ENCODE measurements around the gene SPINK14. TPM values are rescaled to one million over a fixed set of nuclear protein-coding genes. Genes with fewer than 3 reads are reported as not detected.

The SPINK14 gene
- total RNA-seq, 1 donor from 2014 or later = not detected

DNA sequence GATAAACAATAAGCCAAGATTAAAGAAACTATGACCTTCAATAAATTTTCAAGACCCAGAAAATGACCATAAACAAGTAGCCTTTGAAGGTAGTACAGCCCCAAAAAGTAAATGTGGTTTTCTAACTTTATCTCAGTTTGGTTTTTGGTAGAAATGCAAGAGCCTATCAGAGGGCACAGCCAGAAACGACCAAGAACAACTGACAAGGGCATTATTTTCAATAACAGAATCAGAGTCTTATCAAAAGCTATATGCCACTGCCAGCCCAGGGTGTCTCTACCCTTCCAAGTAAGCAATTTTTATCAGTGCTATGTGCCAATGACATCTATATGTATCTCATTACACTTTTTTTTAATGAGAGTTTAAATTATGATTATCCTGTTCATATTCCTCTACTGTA is 22.7 kb downstream of the SPINK14 start:
- Mint-ChIP-seq H3K36me3 (ENCODE audit: insufficient read depth) (no peaks in the 10 kb centered on the region), H3K9me3 (ENCODE audit: low read depth) (no peaks in the 10 kb centered on the region), H3K27me3 (no peaks in the 10 kb centered on the region), H3K4me3 (ENCODE audit: low read depth) (no peak overlapping the region), H3K27ac (no peak overlapping the region), H3K4me1 (ENCODE audit: low read depth) (no peaks in the 10 kb centered on the region)
- DNase-seq (ENCODE audit: low spot score, unreplicated experiment) = no peak
- TF ChIP-seq, protein P1, sequence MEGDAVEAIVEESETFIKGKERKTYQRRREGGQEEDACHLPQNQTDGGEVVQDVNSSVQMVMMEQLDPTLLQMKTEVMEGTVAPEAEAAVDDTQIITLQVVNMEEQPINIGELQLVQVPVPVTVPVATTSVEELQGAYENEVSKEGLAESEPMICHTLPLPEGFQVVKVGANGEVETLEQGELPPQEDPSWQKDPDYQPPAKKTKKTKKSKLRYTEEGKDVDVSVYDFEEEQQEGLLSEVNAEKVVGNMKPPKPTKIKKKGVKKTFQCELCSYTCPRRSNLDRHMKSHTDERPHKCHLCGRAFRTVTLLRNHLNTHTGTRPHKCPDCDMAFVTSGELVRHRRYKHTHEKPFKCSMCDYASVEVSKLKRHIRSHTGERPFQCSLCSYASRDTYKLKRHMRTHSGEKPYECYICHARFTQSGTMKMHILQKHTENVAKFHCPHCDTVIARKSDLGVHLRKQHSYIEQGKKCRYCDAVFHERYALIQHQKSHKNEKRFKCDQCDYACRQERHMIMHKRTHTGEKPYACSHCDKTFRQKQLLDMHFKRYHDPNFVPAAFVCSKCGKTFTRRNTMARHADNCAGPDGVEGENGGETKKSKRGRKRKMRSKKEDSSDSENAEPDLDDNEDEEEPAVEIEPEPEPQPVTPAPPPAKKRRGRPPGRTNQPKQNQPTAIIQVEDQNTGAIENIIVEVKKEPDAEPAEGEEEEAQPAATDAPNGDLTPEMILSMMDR (IDR thresholded peaks at IDR 0.05; ENCODE audit: unreplicated experiment) = no peak

DNA sequence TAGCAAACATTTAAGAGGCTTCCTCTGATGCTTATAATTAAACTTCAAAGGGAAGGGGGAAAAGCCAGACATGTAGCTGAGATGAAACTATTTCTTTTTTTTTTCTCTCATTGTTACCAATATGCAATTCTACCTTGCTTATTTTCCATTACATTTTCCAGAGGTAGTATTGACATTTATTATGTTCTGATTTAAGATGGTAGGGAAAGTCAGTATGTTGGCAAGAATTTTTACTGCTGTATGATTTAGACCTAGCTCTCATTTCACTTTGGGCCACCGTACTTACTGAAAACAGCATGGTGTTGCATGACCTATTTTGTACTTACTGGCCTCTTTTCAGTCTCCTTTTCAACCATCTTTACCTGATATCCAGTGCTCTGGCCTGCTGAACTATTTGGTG is 24.9 kb downstream of the SPINK14 start:
- no peaks in the 10 kb centered on the region for H3K27me3 Mint-ChIP-seq
- TF ChIP-seq, protein P1 (IDR thresholded peaks at IDR 0.05; ENCODE audit: unreplicated experiment) = no peak
- no peaks in the 10 kb centered on the region for H3K36me3 Mint-ChIP-seq (ENCODE audit: insufficient read depth)
- no peak overlapping the region for H3K4me3 Mint-ChIP-seq (ENCODE audit: low read depth)
- H3K9me3 Mint-ChIP-seq (ENCODE audit: low read depth) = no peaks in the 10 kb centered on the region
- DNase-seq (ENCODE audit: low spot score, unreplicated experiment) = no peak
- H3K27ac Mint-ChIP-seq = no peak overlapping the region
- no peaks in the 10 kb centered on the region for H3K4me1 Mint-ChIP-seq (ENCODE audit: low read depth)

DNA sequence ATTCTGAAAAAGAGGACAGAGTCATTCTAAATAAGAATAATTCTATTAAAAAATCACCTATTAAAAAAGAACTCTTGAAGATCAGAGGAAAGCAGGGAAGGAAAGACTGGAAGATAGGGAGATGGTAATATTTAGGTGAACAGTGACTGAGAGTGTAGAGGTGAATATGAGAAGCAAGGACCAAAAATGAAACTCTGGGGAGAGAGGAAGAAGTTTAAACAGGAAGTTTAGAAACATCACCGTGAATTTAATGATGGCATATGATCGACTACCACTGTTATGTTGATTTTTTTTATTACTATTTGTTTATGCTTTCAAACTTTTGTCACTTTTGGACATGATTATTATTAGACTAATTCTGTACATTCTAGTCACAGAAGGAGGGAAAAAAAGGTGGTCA is 32.8 kb downstream of the SPINK14 start:
- no peaks in the 10 kb centered on the region for H3K9me3 Mint-ChIP-seq (ENCODE audit: low read depth)
- TF ChIP-seq, protein P1 (IDR thresholded peaks at IDR 0.05; ENCODE audit: unreplicated experiment) = no peak
- H3K36me3 Mint-ChIP-seq (ENCODE audit: insufficient read depth) = no peaks in the 10 kb centered on the region
- DNase-seq (ENCODE audit: low spot score, unreplicated experiment) = no peak
- no peaks in the 10 kb centered on the region for H3K4me1 Mint-ChIP-seq (ENCODE audit: low read depth)
- H3K27ac Mint-ChIP-seq = no peak overlapping the region
- no peak overlapping the region for H3K4me3 Mint-ChIP-seq (ENCODE audit: low read depth)
- H3K27me3 Mint-ChIP-seq = peaks cover 3% of the 10 kb centered on the region

DNA sequence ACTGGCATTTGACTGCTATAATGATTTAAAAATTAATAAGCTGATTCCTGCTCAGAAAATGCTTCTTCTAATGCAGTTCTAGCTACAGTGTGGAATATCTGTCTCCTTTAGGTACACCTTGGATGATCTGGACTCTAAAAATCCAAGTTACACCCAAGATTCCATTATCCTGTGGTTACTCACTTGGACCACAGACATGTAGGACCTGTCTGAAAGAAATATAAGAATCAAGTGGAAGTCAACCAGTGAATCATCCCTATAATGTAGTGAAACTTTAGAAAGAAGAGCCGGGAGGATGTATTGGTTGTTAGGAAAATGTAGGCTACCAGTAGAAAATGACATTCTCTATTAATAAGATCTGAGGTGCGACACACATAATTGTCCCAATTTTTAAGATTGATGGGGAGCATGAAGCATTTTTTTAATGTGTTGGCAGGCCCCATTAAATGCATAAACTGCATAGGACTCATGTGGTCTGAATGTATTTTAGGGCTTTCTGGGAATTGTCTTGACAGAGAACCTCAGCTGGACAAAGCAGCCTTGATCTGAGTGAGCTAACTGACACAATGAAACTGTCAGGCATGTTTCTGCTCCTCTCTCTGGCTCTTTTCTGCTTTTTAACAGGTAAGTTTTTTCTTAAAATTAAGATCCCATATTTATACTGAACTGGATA is 34.3 kb downstream of the SPINK14 start, which contains the start of gene SPINK6:
TSS of gene SPINK6 (plus strand) at position 512 of the 673 bp plus-strand sequence. CDS start at position 567, 55 bp downstream.
- Mint-ChIP-seq H3K27me3 (peaks cover 6% of the 10 kb centered on the region), H3K27ac (no peak within 1 kb of the TSS), H3K9me3 (ENCODE audit: low read depth) (no peaks in the 10 kb centered on the region), H3K4me3 (ENCODE audit: low read depth) (no peak within 1 kb of the TSS), H3K36me3 (ENCODE audit: insufficient read depth) (no peaks in the 10 kb centered on the region), H3K4me1 (ENCODE audit: low read depth) (no peaks in the 10 kb centered on the region)
- DNase-seq (ENCODE audit: low spot score, unreplicated experiment) = no peak
- TF ChIP-seq, protein P1 (IDR thresholded peaks at IDR 0.05; ENCODE audit: unreplicated experiment) = no peak

DNA sequence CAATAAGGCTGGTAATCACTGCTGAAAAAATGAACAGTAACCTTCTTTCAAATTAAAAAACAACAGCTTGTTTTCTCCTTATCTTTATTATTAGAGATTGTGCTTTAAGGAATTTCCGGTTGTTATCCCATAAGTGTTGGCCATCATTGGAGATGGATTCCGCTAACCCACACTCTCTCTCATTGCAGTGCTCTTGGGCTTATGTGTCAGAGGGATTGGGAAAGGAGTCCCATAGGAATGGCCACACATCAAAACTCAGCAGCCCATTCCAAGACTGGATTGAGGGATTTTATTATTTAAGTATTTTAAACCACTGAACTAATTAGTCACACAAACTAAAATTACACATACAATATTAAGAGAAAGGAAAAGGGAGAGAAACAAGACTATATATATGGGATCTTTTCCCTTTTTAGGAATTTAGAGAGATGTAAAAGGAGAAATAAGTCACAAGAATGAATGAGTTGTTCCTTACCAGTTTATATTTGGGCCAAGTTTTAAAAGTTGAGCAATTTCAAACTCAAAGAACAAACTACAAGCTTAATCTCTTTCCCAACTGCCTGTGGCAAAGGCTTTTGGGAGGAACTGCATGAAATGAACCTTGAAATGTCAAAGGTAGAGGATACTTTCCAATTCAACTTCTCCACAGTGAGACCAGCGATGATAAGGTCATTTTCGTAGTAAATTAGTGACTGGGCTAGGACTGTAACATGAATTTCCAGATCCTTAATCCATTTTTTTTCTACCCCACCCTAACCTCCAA is 36.9 kb downstream of the SPINK14 start:
- Mint-ChIP-seq H3K9me3 (ENCODE audit: low read depth) (no peaks in the 10 kb centered on the region), H3K27me3 (peaks cover 12% of the 10 kb centered on the region), H3K4me1 (ENCODE audit: low read depth) (peaks cover 2% of the 10 kb centered on the region), H3K27ac (no peak overlapping the region), H3K4me3 (ENCODE audit: low read depth) (no peak overlapping the region), H3K36me3 (ENCODE audit: insufficient read depth) (no peaks in the 10 kb centered on the region)
- TF ChIP-seq, protein P1 (IDR thresholded peaks at IDR 0.05; ENCODE audit: unreplicated experiment) = no peak
- DNase-seq (ENCODE audit: low spot score, unreplicated experiment) = no peak

All from progenitor cell of endocrine pancreas (in vitro differentiated cells).